Stimulated activated CD4-positive, alpha-beta T cell treated with anti-CD3 and anti-CD28 coated beads, TNF-alpha, amount 100 ng/mL, for 1 hour (primary cell): Measurements from ENCODE around the gene ADAMTSL1.

Experiments
- DNase-seq, 3 donors: peaks; one replicate each; pipeline ENCODE4 v3.0.0-alpha.2; 2020; ENCODE audit warnings: low read depth in 3 of 3, low spot score in 1 of 3

ADAMTSL1 gene

GRCh38 chr9:18496256-18497000, 22.5 kb downstream of the ADAMTSL1 start:
- DNase-seq, result no peak

- no peak for DNase-seq
These were observed 25.1 kb downstream of the ADAMTSL1 start for GRCh38 chr9:18499062-18499461.

- DNase-seq, result no peak
These were observed 26.0 kb downstream of the ADAMTSL1 start for GRCh38 chr9:18499980-18500379.

GRCh38 chr9:18500451-18500850, 26.5 kb downstream of the ADAMTSL1 start:
- DNase-seq, result no peak

- no peak for DNase-seq
These were observed 28.0 kb downstream of the ADAMTSL1 start for GRCh38 chr9:18501949-18502348.

- DNase-seq, result no peak
These were observed 28.6 kb downstream of the ADAMTSL1 start for GRCh38 chr9:18502546-18502945.

- no peak for DNase-seq
These were observed 30.8 kb downstream of the ADAMTSL1 start for GRCh38 chr9:18504707-18505106.

- DNase-seq, result no peak
These were observed 33.2 kb downstream of the ADAMTSL1 start for GRCh38 chr9:18507151-18507550.

- no peak for DNase-seq
These were observed 42.6 kb downstream of the ADAMTSL1 start for GRCh38 chr9:18516514-18516913.

GRCh38 chr9:18516965-18517364, 43.0 kb downstream of the ADAMTSL1 start:
- DNase-seq, result no peak

GRCh38 chr9:18520416-18521047, 46.6 kb downstream of the ADAMTSL1 start:
- DNase-seq, result no peak

- no peak for DNase-seq
These were observed 52.7 kb downstream of the ADAMTSL1 start for GRCh38 chr9:18526685-18527084.

GRCh38 chr9:18531136-18532065, 57.4 kb downstream of the ADAMTSL1 start:
- no peak for DNase-seq

- no peak for DNase-seq
These were observed 60.7 kb downstream of the ADAMTSL1 start for GRCh38 chr9:18534611-18535010.

GRCh38 chr9:18536554-18536953, 62.6 kb downstream of the ADAMTSL1 start:
- no peak for DNase-seq

GRCh38 chr9:18539203-18539693, 65.3 kb downstream of the ADAMTSL1 start:
- DNase-seq, result no peak

- no peak for DNase-seq
These were observed 69.0 kb downstream of the ADAMTSL1 start for GRCh38 chr9:18542837-18543405.

GRCh38 chr9:18543406-18544192, 69.6 kb downstream of the ADAMTSL1 start:
- no peak for DNase-seq

- DNase-seq, result no peak
These were observed 70.5 kb downstream of the ADAMTSL1 start for GRCh38 chr9:18544456-18544855.

- DNase-seq, result no peak
These were observed 71.8 kb downstream of the ADAMTSL1 start for GRCh38 chr9:18545636-18546360.
